Activated gamma-delta T cell treated with anti-CD3 and anti-CD28 coated beads, Interleukin-2, amount 50 U/mL, for 16 hours (primary cell): Measurements from ENCODE around the gene COL9A3.
"Not testable (repeated sequence)": the region's sequence is repeated elsewhere in the genome, so short reads cannot be mapped to it uniquely, and the experiment has no call there.

Experiments used
- DNase-seq: peaks from one replicate; pipeline ENCODE4 v3.0.0-alpha.2; 2020; ENCODE audit warnings: low read depth

Gene COL9A3

GRCh38 chr20:62835931-62836861, 19.3 kb downstream of the COL9A3 start:
- no peak for DNase-seq

- DNase-seq: no peak
These were observed 20.2 kb downstream of the COL9A3 start for GRCh38 chr20:62836967-62837490.

DNA sequence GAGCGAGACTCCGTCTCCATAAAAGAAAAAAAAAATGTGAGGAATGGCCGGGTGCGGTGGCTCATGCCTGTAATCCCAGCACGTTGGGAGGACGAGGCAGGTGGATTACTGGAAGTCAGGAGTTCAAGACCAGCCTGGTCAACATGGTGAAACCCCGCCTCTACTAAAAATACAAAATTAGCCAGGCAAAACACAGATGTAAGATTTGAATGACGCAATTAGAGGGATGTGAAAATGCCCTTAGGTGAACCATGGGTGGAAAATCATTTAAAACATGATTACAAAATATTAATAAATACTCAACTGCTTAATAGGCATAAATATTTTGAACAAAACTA, 20.9 kb downstream of the COL9A3 start:
- DNase-seq: no peak

- DNase-seq: no peak
These were observed 21.5 kb downstream of the COL9A3 start for GRCh38 chr20:62838128-62838891.

DNA sequence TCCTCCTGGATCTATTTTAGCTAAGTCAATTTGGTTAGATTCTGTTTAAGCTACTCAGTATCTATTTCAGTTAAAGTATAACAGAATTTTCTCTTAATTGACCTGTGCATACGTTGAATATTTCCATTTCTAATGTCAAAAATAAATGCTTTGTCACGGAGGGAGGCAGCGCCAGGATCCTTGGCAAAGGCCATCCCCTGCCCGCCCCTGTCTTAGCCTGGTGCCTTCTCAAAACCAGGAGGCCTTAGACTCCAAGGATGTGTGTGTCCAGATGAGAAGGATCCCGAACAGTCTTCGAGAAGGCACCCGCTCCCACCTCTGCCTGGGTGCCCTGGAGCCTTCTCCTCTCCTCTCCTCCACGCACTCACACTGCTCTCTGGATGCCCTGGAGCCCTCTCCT, 22.4 kb downstream of the COL9A3 start:
- no peak for DNase-seq

- DNase-seq: no peak
These were observed 23.0 kb downstream of the COL9A3 start for GRCh38 chr20:62839816-62840215.

- no peak for DNase-seq
These were observed 23.7 kb downstream of the COL9A3 start for GRCh38 chr20:62840244-62841197.

DNA sequence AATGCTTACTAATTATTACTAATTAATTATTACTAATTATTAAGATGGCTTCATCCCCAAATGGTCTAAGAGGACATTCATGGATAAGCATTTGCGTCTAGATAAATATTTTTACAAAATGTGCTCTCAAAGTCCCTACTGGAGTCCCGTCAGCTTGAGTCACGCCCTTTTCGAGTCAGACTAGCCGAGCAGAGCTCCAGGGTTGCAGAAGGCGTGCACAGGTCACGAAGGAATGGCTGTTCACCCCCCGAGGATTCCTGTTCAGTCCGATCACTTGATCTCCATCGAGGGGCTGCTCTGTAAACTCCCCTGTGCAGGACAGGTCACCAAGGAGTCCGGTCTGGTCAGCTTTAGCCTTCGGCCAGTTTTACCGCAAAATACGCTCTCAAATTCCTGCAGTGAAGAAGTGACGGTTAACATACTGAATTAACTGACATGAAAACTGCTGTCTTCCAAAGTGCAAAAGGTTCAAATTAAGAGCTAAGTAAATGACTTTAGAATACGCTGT, 24.9 kb downstream of the COL9A3 start:
- DNase-seq: no peak

GRCh38 chr20:62843656-62844055, 26.8 kb downstream of the COL9A3 start:
- no peak for DNase-seq

GRCh38 chr20:62844182-62844581, 27.3 kb downstream of the COL9A3 start:
- DNase-seq: no peak

DNA sequence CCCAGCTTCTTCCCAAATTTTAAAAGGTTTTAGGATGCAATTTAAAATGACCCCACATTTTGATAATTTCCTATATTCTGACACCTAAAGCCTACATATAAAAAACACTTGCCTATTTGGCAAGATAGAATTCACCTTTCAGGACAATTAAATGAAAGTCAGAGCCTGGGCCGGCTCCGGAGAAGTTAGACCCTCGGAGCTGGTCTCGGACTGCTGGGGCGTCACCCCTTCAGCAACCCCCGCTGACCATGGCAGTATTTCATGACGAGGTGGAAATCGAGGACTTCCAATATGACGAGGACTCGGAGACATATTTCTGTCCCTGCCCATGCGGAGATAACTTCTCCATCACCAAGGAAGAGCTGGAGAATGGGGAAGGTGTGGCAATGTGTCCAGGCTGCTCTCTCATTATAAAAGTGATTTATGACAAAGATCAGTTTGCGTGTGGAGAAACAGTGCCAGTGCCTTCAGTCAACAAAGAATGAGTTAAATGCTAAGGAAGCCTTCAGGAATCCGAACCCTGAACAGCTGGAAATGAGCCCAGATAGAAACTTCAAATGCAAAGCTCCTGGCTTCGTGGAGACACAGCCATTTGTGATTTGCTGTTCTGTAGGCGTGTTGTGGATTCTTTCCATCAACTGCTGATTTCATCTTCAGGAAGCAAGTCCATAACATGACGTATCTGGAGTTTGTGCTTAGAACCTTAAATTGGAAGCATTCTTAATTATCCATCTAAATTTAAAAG, 28.7 kb downstream of the COL9A3 start:
- DNase-seq: no peak

- no peak for DNase-seq
These were observed 29.5 kb downstream of the COL9A3 start for GRCh38 chr20:62846166-62846890.

- not testable (repeated sequence) for DNase-seq
These were observed 32.1 kb downstream of the COL9A3 start for GRCh38 chr20:62848917-62849316.

- no peak for DNase-seq
These were observed 32.6 kb downstream of the COL9A3 start for GRCh38 chr20:62849431-62849830.

DNA sequence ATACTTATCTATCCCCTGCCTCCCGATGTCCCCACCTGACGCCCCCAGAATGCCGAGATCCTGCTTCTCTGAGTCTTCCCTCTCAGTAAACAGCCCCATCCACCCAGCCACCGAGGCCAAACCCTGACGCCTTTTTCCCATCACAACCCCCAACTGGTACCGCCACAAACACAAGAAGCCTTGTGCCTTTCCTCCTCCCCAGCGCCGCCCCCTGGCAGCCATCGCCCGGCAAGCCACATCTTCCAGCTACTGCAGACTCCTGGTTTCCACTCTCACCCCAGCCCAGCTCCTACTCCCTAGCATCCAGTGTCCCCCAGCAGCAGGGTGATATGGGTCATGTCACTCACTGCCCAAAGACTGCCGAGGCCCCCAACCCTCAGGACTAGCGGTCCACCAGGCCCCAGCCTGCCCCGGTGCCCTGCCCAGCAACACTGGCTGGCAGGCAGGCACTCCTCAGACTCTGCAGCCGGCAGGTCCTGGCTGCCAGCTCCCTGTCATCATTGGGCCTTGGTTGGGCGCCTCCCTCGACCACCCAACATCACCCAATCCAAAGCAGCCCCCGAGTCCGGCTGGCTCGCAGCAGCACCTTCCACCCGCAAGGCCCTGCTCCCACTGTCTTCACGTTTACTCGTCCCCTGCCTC, 33.6 kb downstream of the COL9A3 start:
- no peak for DNase-seq

GRCh38 chr20:62852196-62852595, 35.3 kb downstream of the COL9A3 start:
- DNase-seq: no peak

DNA sequence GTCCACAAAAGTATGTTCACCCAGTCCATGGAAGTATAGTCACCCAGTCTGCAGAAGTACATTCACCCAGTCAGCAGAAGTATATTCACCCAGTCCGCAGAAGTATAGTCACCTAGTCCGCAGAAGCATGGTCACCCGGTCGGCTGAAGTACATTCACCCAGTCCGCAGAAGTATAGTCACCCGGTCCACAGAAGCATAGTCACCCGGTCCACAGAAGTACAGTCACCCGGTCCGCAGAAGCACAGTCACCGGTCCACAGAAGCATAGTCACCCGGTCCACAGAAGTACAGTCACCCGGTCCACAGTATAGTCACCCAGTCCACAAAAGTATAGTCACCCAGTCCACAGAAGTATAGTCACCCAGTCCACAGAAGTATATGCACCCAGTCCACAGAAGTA, 36.0 kb downstream of the COL9A3 start:
- DNase-seq: no peak

DNA sequence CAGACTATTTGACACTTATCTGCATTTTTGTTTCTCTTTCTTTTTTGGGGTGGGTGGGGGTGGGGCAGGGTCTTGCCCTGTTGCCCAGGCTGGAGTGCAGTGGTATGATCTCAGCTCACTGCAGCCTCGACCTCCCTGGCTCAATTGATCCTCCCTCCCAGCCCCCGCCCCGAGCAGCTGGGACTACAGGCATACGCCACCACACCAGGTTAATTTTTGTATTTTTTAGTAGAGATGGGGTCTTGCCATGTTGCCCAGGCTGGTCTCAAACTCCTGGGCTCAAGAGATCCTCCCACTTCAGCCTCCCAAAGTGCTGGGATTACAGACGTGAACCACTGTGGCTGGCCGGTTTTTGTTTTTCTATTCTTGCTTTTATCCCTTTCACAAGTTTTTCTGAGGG, 36.5 kb downstream of the COL9A3 start:
- DNase-seq: not testable (repeated sequence)

GRCh38 chr20:62854121-62854520, 37.3 kb downstream of the COL9A3 start:
- DNase-seq: no peak

- no peak for DNase-seq
These were observed 38.3 kb downstream of the COL9A3 start for GRCh38 chr20:62855120-62855519.
